HG03565 (cell line): Measurements from ENCODE around the gene DDX1.

Experiments used
- ATAC-seq: cut with Tn5 transposase; IDR thresholded peaks from one replicate; pipeline ENCODE4 v1.9.1; 2021; ENCODE audit warnings: mild to moderate bottlenecking, moderate library complexity; ENCODE audit not compliant: unreplicated experiment

The DDX1 gene

DNA sequence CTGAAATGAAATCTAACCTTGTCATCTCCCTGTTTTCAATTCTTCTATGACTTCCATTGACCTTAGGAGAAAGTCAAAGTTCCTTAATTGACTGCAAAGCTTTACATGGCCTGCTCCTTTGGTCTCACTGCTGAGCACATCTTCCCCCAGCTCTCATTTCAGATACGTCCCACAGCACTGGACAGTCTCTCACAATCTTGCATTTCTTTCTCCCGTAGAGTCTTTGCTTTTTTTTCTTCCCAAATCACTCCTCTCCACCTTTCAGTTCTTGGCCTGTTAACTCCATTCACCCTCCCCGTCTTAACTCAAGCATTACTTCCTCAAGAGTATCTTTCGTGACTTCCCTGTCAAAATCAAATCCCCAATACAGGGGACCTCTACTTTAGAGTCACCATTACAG is 67.2 kb downstream of the DDX1 start:
- ATAC-seq: no peak

DNA sequence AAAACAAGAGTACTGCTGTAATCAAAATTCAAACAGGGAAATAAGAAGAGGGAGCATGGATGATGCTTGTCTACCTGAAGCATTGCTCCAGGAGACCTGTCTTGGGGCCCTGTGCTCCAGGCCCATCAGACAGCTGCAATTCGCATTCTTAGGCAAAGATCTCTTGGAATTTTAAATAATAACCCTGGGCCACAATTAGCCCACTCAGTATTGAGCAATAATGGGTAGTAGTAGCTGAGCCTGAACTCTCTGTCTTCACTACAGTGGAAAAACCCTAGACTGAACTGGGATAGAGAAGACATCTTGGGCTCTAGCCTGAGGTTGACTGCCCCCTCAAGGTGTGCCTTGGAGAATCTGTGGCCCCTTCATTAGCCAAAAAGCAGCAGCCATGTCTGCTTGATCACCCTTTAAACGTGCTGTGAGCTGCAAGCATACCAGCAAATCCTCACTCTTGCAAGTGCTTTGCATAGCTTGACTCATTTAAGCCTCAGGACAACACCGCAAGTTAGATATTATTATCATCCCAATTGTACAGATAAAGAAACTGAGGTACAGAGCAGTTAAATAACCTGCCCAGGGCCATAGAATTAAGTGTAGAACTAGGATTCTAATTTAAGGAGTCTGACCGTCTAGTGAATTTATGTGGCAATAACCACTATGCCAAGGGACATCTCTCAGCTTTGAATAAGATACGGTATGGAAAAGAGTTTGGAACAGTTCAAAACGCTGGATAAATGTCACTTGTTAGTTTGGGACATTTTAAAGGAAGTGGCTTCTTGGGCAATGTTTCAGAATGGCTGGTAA is 69.0 kb downstream of the DDX1 start:
- no peak for ATAC-seq

DNA sequence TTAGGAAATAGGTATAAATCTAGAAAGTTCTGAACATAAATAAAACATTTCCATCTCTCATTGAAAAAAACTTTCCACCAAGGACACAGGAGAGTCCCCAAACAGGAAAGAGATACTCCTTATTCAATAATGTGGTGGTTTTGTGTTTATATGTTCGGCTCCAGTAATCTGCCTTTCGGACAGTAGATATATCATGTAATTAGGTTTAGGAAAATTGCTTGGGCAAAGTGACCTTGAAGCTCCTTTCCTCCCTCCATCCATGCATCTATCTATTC is 69.6 kb downstream of the DDX1 start:
- no peak for ATAC-seq

DNA sequence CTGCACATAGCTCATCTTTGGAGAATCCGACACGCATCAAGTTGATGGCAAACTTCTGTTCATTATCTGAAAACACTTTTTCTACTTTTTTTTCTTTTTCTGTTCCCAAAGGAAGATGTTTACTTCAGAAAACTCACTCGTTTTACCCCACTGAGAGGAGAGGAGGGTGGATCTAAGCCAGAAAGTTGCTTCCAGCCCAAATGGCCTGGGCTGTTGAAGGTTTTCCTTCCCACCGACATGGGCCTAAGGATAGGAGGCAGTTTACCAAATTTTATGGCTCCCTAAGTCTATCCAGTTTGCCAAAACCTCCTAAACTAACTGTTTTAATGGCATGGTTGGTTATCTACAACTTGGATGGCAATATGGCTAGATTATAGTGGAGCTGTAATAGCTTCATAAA is 70.4 kb downstream of the DDX1 start:
- no peak for ATAC-seq

DNA sequence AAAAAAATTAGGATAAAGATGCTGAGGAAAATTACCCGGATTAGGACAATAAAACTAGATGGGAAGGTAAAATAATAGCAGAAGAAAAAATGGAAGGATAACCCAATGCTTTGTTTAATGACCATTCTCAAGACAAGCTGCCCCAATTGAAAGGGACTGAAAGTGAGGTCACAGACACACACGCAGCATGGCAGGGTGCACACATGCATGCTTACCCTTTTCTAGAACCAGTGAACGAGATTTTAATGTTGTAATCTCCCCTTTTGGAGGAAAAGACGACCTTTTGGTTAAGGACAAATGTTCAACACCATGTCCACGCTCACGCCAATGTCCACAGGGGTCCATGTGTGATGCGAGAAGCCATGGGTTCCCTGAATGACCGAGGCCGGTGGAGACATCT is 70.9 kb downstream of the DDX1 start:
- ATAC-seq: no peak

DNA sequence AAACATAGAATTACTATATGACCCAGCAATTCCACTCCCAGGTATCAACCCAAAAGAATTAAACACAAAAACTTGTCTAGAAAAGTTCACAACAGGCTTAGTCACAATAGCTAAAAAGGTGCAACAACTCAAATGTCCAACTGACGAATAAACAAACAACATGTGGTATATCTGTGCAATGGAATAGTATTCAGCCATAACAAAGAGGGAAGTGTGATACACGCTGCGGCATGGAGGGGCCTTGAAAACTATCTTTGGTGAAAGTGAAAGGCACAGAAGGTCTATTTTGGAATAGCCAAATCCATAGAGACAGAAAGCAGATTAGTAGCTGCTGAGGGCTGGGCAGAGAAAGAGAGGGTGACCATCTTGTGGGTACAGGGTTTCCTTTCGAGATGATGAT is 72.1 kb downstream of the DDX1 start:
- ATAC-seq: no peak

DNA sequence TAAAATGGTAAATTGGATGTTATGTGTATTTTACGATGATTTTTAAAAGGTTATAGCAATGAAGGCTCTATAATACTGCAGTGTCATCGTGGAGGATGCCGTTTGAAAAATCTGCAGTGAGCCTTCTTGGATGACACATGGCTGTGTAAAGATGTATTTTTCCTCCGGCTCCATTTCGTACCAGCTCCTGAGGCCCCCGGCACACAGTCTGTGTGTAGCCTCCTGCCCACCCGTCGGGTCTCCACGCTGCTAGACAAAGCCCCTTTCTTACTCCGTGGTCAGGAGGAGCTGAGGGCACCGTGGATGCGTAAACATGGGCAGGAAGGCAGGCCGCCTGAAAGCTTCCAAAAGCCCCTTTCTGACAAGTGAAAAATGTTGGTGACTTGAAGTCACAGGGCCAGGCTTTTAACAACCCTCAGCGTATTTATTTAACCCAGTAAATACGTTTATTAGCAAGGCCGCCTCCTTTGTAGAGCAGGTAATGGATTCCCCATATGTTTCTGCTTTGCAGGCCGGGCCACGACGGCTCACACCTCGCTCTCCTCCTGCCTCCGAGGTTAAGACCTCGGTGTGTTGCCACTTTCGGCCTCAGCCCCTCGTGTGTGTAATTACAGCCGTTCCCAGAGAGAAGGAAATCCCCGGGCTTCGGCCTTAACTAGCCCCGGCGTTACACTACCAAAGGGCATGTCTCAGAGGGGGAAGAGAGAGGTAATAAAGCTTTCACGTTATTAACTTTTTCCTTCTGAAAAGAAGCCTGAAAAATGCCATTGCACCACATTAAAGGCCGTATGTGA is 72.8 kb downstream of the DDX1 start:
- ATAC-seq: no peak

DNA sequence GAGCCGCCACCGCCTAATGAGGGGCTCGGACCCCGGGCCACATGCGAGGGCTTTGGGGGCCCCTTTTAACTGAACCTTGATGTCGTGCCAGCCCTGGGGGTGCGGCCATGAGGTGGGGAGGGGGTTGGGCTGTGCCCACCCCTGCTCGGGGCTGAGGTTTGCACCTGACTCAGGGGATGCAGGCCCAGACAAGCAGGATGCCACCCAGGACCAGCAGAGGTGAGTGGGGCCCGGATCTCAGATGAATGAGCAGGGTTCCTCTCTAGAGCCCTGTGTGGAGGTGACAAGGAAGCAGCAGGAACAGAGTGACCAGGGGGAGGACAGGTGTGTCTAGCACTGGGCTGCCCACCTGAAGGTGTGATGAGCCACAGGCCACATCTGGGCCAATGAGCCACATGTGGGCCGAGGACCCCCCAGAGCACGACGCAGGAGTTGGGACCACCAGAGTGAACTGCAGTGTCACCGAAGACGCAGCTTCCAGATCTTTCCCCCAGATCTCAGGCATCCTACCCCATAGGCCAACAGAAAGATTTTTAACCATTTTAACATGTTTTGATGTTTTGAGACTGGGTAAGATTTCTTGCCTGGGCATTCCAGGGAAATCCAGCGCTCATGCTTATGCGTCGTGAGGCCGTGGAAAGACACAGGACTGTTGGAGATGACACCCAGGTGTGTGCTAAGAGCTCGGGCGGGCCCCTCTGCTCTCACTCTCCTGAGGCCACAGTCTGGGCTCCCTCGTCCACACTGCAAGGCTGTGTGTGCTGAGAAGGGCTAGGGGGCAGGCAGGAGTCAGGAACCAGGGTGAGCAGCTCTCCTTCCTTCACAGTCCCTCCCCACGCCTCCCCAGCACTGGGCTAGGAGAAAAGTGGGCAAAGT is 73.6 kb downstream of the DDX1 start:
- no peak for ATAC-seq

DNA sequence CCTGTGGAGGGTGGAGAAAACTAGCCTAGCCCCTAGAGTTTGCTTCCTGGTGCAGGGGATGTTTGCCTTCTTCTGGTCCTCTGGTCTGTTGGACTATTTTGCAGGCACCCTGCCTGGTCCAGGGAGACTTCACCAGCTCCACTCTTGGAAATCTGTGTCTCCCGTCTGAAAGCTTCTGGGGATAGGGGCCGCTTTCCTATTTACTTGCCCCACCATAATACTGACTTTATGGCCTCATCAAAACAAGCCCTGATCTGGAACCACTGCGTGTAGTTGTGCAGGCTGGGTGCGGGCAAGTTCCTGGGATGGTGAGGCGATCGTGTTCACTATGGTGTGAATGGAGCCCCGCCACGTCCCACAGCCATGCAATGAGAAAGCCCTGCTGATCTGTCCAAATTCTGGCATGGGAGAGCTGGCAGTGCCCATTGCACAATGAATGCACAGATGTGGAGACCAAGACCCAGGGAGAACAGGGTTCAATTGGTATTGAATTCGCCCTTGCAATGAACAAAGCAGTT is 74.3 kb downstream of the DDX1 start:
- ATAC-seq: no peak

DNA sequence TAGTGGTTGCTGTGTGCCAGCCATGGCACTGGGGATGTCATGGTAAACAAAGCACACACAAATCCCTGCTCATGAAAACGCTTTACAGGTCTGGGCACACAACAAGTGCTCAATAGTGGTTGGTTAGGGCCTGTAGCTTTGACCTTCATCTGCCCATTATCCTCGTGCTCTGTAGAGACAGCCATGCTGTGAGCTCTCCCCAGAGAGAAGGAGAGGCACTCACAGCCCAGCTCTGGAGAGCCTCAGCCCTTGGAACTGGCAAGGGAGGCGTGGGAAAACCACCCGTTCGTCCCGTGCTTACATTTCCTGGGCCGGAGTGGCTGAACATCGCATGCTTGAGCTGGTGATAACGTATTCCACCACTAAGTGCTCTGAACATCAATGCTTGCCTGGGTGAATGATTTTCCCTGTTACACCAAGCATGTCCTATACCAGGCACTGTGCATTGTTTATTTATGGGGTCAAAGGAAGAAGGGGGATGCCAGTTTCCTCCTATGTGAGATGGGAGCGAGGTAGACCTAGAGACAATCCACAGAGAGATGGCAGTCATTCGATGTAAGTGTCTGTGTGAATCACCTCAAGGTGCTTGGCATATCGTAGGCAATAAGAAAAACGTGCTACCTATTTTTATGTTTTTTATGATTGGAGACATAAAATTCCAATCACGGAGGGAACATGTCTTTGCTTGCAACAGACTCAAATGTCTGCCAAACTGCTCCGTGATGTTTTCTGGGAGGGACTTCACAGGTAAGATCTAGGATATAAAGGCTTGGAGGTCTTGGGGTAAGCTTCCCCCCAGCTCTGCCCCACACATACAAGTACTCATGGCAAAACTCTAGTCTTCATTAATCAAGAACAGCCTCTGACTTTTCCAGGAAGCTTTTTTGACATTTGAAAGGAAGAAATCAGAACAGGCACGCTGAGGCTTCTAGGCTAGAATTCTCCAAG is 75.5 kb downstream of the DDX1 start:
- no peak for ATAC-seq

DNA sequence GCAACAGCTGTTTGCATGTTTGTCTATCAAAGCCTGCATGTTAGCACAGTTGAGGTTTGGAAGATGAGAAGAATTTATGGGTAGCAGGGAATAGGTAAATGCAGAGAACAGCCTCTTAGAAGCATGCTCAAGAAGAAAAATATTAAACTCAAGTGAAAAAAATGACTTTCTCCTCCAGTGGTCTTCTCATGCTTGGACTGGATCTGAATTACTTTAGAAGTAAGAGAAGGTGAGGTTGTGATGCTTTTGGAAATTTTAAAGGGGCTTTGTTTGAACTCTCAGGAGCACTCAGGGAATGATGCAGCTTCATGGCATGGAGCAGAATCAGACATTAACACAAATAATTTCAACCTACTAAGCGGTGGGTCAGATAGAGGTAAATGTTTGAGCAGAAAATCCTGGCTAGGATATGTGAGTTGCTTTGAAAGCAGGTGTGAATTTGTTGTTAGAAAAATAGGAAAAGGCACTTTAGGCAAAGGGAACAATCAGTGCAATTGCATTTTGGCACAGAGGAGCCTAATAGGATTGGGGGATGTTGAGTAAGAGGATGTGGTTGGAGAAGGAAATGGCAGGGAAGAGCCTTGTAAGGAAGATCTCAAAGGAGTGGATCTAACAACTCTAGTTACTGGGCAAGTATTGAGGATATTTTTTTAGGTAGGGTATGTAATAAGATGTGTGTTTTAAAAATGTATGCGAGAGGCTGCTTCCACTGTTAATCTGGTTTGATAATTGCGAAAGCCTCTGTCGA is 76.3 kb downstream of the DDX1 start:
- no peak for ATAC-seq

DNA sequence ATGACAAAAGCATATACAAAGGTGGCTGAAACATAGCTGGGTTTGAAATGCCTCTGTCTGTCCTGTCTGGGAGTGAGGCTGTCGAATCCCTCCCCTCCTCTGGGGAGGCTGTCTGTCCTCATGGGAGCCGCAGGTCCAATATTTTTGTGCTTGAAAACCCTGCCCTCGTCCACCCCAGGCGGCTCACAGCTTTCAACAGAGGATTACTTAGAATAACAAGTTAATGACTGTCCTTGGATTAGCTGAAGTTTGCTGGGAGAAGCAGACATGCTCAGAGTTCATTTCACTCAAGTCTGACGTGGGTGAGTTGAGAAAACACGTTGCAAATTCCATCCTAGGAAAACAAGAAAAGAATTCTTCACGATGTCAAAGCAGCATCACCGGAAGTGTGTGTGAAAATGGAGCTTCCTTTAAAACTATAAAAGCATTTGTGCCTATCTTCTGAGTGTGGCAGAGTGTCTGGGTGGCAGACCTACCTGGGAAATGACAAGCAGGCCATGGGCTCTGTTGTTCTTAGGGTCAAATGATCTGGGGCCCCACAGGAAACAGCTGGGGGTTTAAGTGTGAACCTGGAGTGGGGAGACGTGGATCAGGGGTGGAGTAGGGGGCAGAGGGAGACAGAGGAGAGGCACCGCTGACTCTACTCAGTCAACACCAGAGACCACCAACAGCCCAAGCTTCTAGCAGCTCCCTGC is 77.1 kb downstream of the DDX1 start:
- ATAC-seq: no peak

DNA sequence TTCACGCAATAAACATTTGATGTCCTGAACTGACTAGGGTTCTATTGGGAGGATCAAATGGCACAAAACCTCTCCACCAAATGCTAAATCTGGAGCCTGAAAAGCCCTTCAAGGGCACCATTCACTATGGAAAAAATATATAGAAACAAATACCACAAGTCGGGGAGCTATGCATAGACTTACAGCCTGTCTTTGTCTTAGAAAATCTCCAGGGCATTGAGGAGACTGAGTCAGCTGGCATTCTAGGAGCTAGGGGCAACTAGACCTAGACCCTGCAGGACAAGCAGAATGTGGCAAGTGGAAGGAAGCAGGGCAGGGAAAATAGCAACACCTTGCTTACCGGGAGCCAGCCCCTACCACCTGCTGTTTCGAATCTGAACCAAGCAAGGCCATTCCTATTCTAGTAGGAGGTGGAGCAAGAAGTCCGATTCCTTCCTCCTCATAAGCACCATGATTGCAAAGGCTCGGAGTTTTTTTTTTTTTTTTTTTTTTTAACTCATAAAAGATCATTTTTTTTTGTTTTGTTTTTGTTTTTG is 77.8 kb downstream of the DDX1 start:
- ATAC-seq: no peak

DNA sequence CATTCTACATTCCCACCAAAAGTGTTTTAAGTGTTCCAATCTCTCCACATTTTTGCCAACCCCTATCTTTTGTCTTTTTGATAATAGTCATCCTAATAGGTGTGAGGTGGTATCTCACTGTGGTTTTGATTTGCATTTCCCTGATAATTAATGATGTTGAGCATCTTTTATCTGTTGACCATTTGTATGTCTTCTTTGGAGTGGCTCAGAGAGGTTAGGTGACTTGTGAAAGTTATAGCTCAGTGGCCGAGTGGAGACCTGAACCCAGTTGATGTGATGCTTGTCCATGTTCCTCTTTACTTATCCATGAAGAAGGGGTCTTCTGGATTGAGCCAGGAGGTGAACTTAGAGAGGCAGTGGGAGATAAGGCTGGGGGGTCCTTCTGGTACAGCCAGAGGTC is 78.8 kb downstream of the DDX1 start:
- ATAC-seq: no peak

DNA sequence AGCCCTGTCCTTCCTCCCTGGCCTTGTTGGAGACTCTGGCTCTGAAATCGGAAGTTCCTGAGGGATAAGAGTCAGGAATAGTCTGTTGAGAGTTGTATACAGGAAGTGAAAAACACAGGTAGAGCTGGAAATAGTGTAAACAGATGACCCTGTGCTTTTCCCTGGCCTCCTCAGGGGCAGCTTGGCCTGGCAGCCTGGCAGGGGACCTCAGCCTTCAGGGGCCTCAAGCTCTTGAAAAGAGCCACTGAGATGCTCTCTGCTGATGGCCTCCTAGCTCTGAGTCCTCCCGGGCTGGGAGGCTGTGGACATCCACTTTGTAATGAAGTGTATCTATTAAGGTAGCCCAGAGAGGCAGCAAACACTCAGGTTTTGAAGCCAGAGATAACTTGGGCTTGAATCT is 79.3 kb downstream of the DDX1 start:
- no peak for ATAC-seq

DNA sequence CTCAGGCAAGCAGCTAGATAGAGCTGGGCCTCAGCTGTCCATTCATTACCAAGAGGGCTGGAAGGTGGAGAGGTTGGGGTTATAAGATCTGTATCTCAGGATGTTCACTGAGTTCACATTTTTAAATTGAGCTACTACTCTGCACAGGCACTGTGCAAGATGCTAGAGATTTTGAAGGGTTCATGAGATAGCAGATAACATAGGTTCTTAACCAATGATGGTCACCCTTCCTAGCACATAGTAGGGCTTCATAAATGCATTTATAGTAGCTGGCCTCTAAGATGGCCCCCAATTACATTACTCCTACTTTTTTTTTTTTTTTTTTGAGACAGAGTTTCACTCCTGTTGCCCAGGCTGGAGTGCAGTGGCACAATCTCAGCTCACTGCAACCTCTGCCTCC is 79.7 kb downstream of the DDX1 start:
- no peak for ATAC-seq

DNA sequence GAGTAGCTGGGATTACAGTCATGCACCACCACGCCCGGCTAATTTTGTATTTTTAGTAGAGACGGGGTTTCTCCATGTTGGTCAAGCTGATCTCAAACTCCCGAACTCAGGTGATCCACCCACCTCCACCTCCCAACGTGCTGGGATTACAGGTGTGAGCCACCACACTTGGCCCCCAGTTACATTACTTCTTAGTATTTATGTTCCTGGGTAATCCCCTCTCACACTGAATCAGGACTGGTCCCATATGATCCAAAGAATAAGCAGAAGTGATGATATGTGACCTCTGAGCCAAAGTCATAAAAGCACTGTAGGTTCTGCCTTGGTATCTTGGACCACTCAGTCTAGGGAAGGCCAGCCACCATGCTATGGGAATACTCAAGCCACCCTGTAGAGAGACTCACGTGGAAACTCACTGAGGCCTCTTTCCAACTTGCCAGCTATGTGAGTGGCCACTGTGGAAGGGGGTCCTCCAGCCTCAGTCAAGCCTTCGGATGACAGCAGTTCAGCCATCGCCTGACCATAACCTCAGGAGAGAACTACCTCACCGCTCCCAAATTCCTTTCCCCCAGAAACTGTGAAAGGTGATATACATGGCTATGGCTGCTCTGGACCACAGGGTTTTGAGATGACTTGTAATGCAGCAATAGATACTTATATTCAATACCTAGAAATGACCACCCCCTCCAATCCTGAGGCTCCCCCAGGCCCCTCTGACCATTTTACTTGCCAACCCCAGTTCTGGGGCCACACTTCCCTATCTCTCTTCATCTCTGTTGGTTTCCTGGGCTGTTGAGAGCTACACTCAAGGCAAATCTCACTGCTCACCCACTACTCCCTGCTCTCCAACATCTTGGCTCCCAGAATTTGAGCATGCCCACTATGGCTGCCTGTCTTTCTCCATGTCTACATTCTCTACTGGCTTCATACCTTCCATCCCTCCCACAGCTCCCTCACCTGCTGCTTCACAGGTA is 80.5 kb downstream of the DDX1 start:
- ATAC-seq: no peak
